NT2/D1 (cell line): ENCODE measurements around the gene NF1.

ENCODE experiments used
- DNase-seq: peaks from one replicate; pipeline ENCODE4 v3.0.0-alpha.2; 2011; ENCODE audit warnings: low read depth, low spot score
- H3K27me3 ChIP-seq: 2 replicates; pipeline ENCODE4 v1.6.0; 2011; ENCODE audit warnings: mild to moderate bottlenecking; ENCODE audit not compliant: insufficient read length, insufficient read depth
- H3K36me3 ChIP-seq: 2 replicates; pipeline ENCODE4 v1.6.1; 2011; ENCODE audit warnings: mild to moderate bottlenecking, low read length, mixed read lengths; ENCODE audit not compliant: insufficient read depth, insufficient read length
- H3K4me1 ChIP-seq: 2 replicates; pipeline ENCODE4 v1.5.1; 2011; ENCODE audit not compliant: insufficient read depth, insufficient read length
- H3K4me3 ChIP-seq: 2 replicates; pipeline ENCODE4 v1.5.1; 2011; ENCODE audit warnings: low read depth; ENCODE audit not compliant: insufficient read length
- H3K9ac ChIP-seq: 2 replicates; pipeline ENCODE4 v1.6.0; 2011; ENCODE audit warnings: low read depth; ENCODE audit not compliant: insufficient read length
- H3K9me3 ChIP-seq: 2 replicates; pipeline ENCODE4 v1.5.1; 2011; ENCODE audit warnings: mild to moderate bottlenecking, low read length; ENCODE audit not compliant: insufficient read depth
- SUZ12 ChIP-seq: IDR thresholded peaks from 2 replicates; pipeline ENCODE4 v1.6.1; 2011; ENCODE audit not compliant: insufficient read length, insufficient read depth; ENCODE audit errors: extremely low read depth
- YY1 ChIP-seq: IDR thresholded peaks from 2 replicates; pipeline ENCODE4 v1.6.1; 2011; ENCODE audit not compliant: insufficient read length, insufficient read depth
- ZNF274 ChIP-seq: IDR thresholded peaks from 2 replicates; pipeline ENCODE4 v1.6.1; 2011; ENCODE audit warnings: mild to moderate bottlenecking, low read depth, low read length

NF1 gene

DNA sequence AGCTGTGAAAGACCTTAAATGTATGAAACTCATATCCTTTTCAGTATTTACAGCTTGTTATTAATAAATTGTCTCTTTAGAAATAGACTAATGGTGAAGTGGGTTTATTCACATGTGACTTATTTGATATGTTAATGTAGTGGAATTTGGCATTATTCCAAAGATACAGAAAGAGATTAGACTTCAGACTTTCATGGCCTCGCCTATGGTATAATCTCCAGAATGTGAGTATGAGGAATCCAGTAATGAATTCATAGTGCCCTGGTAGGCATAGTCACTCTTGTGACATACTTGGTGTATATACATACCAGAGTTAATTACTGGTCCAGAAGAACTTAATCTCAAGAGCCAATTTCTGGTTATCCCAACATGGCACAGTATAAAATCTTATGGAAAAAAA is 129.6 kb downstream of the NF1 start:
- Histone ChIP-seq H3K9me3 (no peaks in the 10 kb centered on the region), H3K9ac (no peak overlapping the region), H3K36me3 (peaks cover 9% of the 10 kb centered on the region), H3K4me1 (no peaks in the 10 kb centered on the region), H3K27me3 (no peaks in the 10 kb centered on the region), H3K4me3 (no peak overlapping the region)
- no peak for DNase-seq
- TF ChIP-seq ZNF274 (no peak), SUZ12 (no peak), YY1 (no peak)

DNA sequence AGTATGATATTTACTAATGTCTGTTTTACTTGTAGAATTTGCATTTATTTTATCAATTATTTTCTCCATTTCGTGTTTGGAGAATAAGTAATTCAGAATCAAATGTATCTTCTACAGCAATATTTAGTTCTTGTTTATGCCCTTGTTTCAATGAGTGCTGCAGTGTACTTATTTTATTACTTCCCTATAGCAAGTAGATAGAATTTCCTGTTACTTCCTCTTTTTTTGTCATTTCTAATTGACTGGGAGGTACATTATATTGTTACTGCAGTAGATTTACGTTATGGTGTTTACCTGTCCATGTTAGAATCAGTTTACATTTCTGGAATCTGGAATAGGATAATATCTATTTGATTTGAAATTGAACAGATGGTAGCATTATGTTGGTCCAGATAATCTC is 131.1 kb downstream of the NF1 start:
- Histone ChIP-seq H3K36me3 (peaks cover 9% of the 10 kb centered on the region), H3K27me3 (no peaks in the 10 kb centered on the region), H3K4me1 (no peaks in the 10 kb centered on the region), H3K9ac (no peak overlapping the region), H3K9me3 (no peaks in the 10 kb centered on the region), H3K4me3 (no peak overlapping the region)
- DNase-seq = no peak
- no peak for TF ChIP-seq ZNF274
- no peak for TF ChIP-seq YY1
- TF ChIP-seq SUZ12 = no peak

DNA sequence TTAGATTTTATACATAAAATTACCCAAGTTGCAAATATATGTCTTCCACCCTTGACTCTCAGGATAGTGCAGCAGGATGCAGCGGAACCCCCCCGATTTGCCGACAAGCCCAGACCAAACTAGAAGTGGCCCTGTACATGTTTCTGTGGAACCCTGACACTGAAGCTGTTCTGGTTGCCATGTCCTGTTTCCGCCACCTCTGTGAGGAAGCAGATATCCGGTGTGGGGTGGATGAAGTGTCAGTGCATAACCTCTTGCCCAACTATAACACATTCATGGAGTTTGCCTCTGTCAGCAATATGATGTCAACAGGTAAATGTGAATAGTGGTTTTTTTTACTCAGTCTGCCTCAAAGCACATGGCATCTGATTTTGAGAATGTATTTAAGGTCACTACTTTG is 131.6 kb downstream of the NF1 start:
- Histone ChIP-seq H3K27me3 (no peaks in the 10 kb centered on the region), H3K4me1 (no peaks in the 10 kb centered on the region), H3K9ac (no peak overlapping the region), H3K36me3 (peaks cover 9% of the 10 kb centered on the region), H3K4me3 (no peak overlapping the region), H3K9me3 (no peaks in the 10 kb centered on the region)
- TF ChIP-seq YY1 = no peak
- no peak for TF ChIP-seq SUZ12
- TF ChIP-seq ZNF274 = no peak
- DNase-seq = no peak

DNA sequence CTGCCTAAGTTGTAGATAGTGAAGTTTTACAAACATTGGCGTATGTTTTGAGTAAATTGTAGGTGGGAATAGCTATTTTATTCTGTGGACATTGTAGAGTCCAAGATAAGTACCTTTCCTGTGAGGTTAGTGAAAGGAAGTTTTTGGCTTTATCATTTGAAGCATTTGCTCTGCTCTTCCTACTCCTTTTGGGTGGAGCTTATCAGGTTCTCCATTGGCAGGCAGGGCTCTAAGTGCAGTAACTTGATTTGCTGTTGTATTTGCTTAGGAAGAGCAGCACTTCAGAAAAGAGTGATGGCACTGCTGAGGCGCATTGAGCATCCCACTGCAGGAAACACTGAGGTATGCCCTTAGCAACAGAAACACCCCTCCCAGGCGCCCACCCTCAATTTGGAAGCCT is 132.2 kb downstream of the NF1 start:
- no peaks in the 10 kb centered on the region for H3K9me3 ChIP-seq
- H3K4me1 ChIP-seq = no peaks in the 10 kb centered on the region
- no peak for DNase-seq
- H3K9ac ChIP-seq = no peak overlapping the region
- H3K4me3 ChIP-seq = no peak overlapping the region
- TF ChIP-seq SUZ12 (no peak), YY1 (no peak), ZNF274 (no peak)
- peaks cover 10% of the 10 kb centered on the region for H3K36me3 ChIP-seq
- H3K27me3 ChIP-seq = no peaks in the 10 kb centered on the region

DNA sequence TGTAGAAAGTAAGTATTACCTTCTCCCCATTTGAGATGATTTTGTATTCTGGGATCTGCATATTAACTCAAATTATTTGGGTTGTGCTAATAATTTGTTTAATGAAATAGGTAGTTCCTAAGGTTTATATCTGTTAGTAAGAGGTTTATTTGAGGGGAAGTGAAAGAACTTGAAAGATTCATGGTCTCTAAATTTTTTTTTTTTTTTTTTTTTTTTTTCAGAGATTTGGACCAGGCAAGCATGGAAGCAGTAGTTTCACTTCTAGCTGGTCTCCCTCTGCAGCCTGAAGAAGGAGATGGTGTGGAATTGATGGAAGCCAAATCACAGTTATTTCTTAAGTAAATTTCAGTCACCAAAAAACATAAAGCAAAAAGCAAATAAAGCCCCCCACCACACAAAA is 137.1 kb downstream of the NF1 start:
- Histone ChIP-seq H3K27me3 (no peaks in the 10 kb centered on the region), H3K4me1 (no peaks in the 10 kb centered on the region), H3K9ac (no peak overlapping the region), H3K4me3 (no peak overlapping the region), H3K9me3 (no peaks in the 10 kb centered on the region), H3K36me3 (peaks cover 34% of the 10 kb centered on the region)
- DNase-seq = no peak
- no peak for TF ChIP-seq SUZ12
- no peak for TF ChIP-seq ZNF274
- no peak for TF ChIP-seq YY1

DNA sequence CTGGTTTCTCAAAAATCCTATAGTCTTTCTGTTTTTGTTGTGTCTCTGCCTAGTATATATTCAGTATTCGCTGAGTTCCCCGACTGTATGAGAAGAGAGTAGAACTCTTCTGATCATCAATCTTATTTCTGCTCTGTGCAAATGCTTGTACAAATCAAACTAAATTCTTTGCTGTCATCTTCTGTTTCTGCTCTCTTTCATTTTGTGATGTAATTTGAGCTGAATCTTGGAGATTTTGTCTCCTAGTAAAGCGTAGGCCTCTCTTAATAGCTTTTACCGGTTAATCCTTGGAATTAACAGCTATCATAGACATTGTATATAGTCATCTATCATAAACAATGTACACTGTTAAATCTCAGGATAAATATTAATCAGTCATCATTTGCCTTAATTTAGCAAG is 140.3 kb downstream of the NF1 start:
- no peak for TF ChIP-seq SUZ12
- TF ChIP-seq ZNF274 = no peak
- no peak for TF ChIP-seq YY1
- H3K4me3 ChIP-seq = no peak overlapping the region
- no peaks in the 10 kb centered on the region for H3K4me1 ChIP-seq
- DNase-seq = no peak
- H3K9me3 ChIP-seq = no peaks in the 10 kb centered on the region
- H3K9ac ChIP-seq = no peak overlapping the region
- no peaks in the 10 kb centered on the region for H3K27me3 ChIP-seq
- H3K36me3 ChIP-seq = peaks cover 38% of the 10 kb centered on the region

DNA sequence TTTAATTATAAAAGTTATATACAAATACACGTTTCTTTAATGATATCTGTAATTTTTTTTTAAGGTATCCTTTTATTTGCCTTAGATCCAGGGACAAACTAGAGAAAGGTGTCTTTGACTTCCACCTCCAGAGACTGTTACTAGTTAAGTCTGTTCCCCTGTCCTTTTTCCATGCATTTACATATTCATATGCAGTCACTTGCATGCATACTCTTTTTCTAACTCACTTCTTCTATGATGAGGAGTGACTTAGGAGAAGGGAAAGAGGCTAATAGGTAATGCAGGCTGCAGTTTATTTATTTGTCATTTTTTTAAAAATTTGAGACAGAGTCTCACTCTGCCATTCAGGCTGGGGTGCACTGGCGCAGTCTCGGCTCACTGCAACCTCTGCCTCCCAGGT is 141.4 kb downstream of the NF1 start:
- TF ChIP-seq ZNF274 = no peak
- Histone ChIP-seq H3K4me1 (no peaks in the 10 kb centered on the region), H3K9ac (no peak overlapping the region), H3K4me3 (no peak overlapping the region), H3K9me3 (no peaks in the 10 kb centered on the region), H3K27me3 (no peaks in the 10 kb centered on the region), H3K36me3 (peaks cover 38% of the 10 kb centered on the region)
- DNase-seq = no peak

DNA sequence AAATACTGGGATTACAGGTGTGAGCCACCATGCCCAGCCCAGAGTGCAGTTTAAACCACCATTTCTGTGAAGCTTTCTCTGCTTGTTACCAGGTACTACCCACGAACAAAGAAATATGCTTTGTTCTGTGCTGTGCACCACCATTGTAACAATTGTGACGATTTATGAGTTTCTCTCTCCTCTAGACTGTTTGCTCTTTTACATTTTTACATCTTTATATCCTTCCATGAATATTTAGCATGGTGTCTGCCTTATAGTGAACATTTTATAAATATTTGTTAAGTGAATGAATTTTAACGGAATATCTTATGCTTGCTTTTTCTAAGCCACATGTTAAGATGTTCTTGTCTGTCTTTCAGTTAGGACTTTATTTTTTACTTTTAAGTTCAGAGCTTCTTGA is 141.9 kb downstream of the NF1 start:
- DNase-seq = no peak
- Histone ChIP-seq H3K36me3 (peaks cover 38% of the 10 kb centered on the region), H3K4me3 (no peak overlapping the region), H3K4me1 (no peaks in the 10 kb centered on the region), H3K27me3 (no peaks in the 10 kb centered on the region), H3K9me3 (no peaks in the 10 kb centered on the region), H3K9ac (no peak overlapping the region)
- no peak for TF ChIP-seq YY1
- no peak for TF ChIP-seq ZNF274
- no peak for TF ChIP-seq SUZ12
